Large intestine (tissue), 3 donors: ENCODE measurements around the gene SPAG8. TPM values are rescaled to one million over a fixed set of nuclear protein-coding genes. Genes with fewer than 3 reads are reported as not detected.

ENCODE experiments used
- DNase-seq, 2 donors: peaks; one replicate each; pipeline versions ENCODE4 v3.0.0 to v3.0.0-alpha.2; 2013
- H3K27ac ChIP-seq: one replicate; pipeline ENCODE4 v1.5.1; 2013; ENCODE audit warnings: low read length
- H3K27me3 ChIP-seq: 2 replicates; pipeline ENCODE4 v1.6.1; 2013; ENCODE audit warnings: low read length; ENCODE audit not compliant: control insufficient read depth, insufficient read depth
- H3K36me3 ChIP-seq: 2 replicates; pipeline ENCODE4 v1.6.1; 2013; ENCODE audit warnings: low read length; ENCODE audit not compliant: control insufficient read depth, insufficient read depth
- H3K4me1 ChIP-seq: one replicate; pipeline ENCODE4 v1.6.1; 2013; ENCODE audit warnings: low read length; ENCODE audit not compliant: control insufficient read depth, insufficient read depth
- H3K4me3 ChIP-seq: one replicate; pipeline ENCODE4 v1.5.1; 2013; ENCODE audit warnings: low read length
- H3K9me3 ChIP-seq: one replicate; pipeline ENCODE4 v1.6.1; 2013; ENCODE audit warnings: mild to moderate bottlenecking, low read depth, low read length, moderate library complexity; ENCODE audit not compliant: control insufficient read depth
- WGBS: methylation state at CpG from one replicate; pipeline ENCODE4 v1.1.5; 2013; ENCODE audit warnings: low lambda C conversion rate; ENCODE audit not compliant: insufficient coverage; 5-methylcytosine and 5-hydroxymethylcytosine counted together
- polyA plus RNA-seq: library from polyadenylated mRNA; unstranded; fragments of 120-200 nt; gene quantifications from one replicate; pipeline ENCODE4 v1.2.1, GENCODE V29; 2013

Gene SPAG8
- polyA plus RNA-seq, 1 donor = 1.4 TPM

GRCh38 chr9:35828716-35829083, 16.6 kb upstream of the SPAG8 start, which contains the start of gene FAM221B:
FAM221B (minus strand) TSS chr9:35828732; CDS start chr9:35826161, 2,571 bp downstream.
- peaks cover 44% of the 10 kb centered on the region for H3K4me1 ChIP-seq
- peak within 1 kb of the TSS; percentile 96 for H3K27ac ChIP-seq
- no peaks in the 10 kb centered on the region for H3K27me3 ChIP-seq
- no peaks in the 10 kb centered on the region for H3K36me3 ChIP-seq
- no peaks in the 10 kb centered on the region for H3K9me3 ChIP-seq
- no peak for DNase-seq
- no CpG with 5 or more reads among the region's 21 CpGs for WGBS
- peak within 1 kb of the TSS; percentile 85 for H3K4me3 ChIP-seq

GRCh38 chr9:35827486-35827885, 15.4 kb upstream of the SPAG8 start:
- no peaks in the 10 kb centered on the region for H3K27me3 ChIP-seq
- H3K4me1 ChIP-seq = peaks cover 31% of the 10 kb centered on the region
- no CpG with 5 or more reads among the region's 3 CpGs for WGBS
- no peak for DNase-seq
- H3K4me3 ChIP-seq = no peak overlapping the region
- H3K36me3 ChIP-seq = no peaks in the 10 kb centered on the region
- no peaks in the 10 kb centered on the region for H3K9me3 ChIP-seq
- no peak overlapping the region for H3K27ac ChIP-seq

- Histone ChIP-seq H3K27me3 (no peaks in the 10 kb centered on the region), H3K27ac (no peak overlapping the region), H3K4me1 (peaks cover 18% of the 10 kb centered on the region), H3K36me3 (no peaks in the 10 kb centered on the region), H3K9me3 (no peaks in the 10 kb centered on the region), H3K4me3 (no peak overlapping the region)
- no CpG with 5 or more reads among the region's 4 CpGs for WGBS
- DNase-seq = peak; percentile 31 to 68
Measured at GRCh38 chr9:35826071-35826701, 14.1 kb upstream of the SPAG8 start.

- H3K4me3 ChIP-seq = no peak overlapping the region
Measured at GRCh38 chr9:35822926-35823325, 10.9 kb upstream of the SPAG8 start.

GRCh38 chr9:35820076-35820475, 8.0 kb upstream of the SPAG8 start:
- no peak overlapping the region for H3K4me3 ChIP-seq
- no peaks in the 10 kb centered on the region for H3K4me1 ChIP-seq
- no peak for DNase-seq

More at GRCh38 chr9:35822926-35823325, 10.9 kb upstream of the SPAG8 start:
- no peaks in the 10 kb centered on the region for H3K27me3 ChIP-seq
- no peak overlapping the region for H3K27ac ChIP-seq
- no peaks in the 10 kb centered on the region for H3K4me1 ChIP-seq
- no peaks in the 10 kb centered on the region for H3K9me3 ChIP-seq
- no peaks in the 10 kb centered on the region for H3K36me3 ChIP-seq
- DNase-seq = no peak

GRCh38 chr9:35818341-35818740, 6.3 kb upstream of the SPAG8 start:
- Histone ChIP-seq H3K36me3 (no peaks in the 10 kb centered on the region), H3K4me1 (peaks cover 9% of the 10 kb centered on the region), H3K4me3 (no peak overlapping the region), H3K27me3 (no peaks in the 10 kb centered on the region), H3K27ac (no peak overlapping the region), H3K9me3 (no peaks in the 10 kb centered on the region)
- WGBS = no CpG with 5 or more reads among the region's 3 CpGs
- DNase-seq = no peak

More at GRCh38 chr9:35820076-35820475, 8.0 kb upstream of the SPAG8 start:
- H3K36me3 ChIP-seq = no peaks in the 10 kb centered on the region
- H3K27me3 ChIP-seq = no peaks in the 10 kb centered on the region
- H3K9me3 ChIP-seq = no peaks in the 10 kb centered on the region
- no peak overlapping the region for H3K27ac ChIP-seq

GRCh38 chr9:35816708-35817107, 4.6 kb upstream of the SPAG8 start:
- no peak overlapping the region for H3K27ac ChIP-seq
- no peak overlapping the region for H3K4me3 ChIP-seq
- WGBS = 80% methylated on average over 1 of the region's 1 CpG
- peaks cover 19% of the 10 kb centered on the region for H3K4me1 ChIP-seq
- H3K36me3 ChIP-seq = no peaks in the 10 kb centered on the region
- H3K9me3 ChIP-seq = no peaks in the 10 kb centered on the region
- no peaks in the 10 kb centered on the region for H3K27me3 ChIP-seq
- no peak for DNase-seq

GRCh38 chr9:35814841-35815543, 2.9 kb upstream of the SPAG8 start, which contains the start of gene HINT2:
HINT2 (minus strand) TSS chr9:35815042; CDS start chr9:35814979, 63 bp downstream.
- H3K4me1 ChIP-seq = peaks cover 19% of the 10 kb centered on the region
- H3K4me3 ChIP-seq = peak within 1 kb of the TSS; percentile 76
- no peaks in the 10 kb centered on the region for H3K9me3 ChIP-seq
- 0% methylated on average over 2 of the region's 52 CpGs for WGBS
- H3K27ac ChIP-seq = peak within 1 kb of the TSS; percentile 96
- no peaks in the 10 kb centered on the region for H3K36me3 ChIP-seq
- H3K27me3 ChIP-seq = no peaks in the 10 kb centered on the region
- DNase-seq = peak; percentile 95 to 99

GRCh38 chr9:35814106-35814840, 2.2 kb upstream of the SPAG8 start:
- peak; percentile 74 to 90 for DNase-seq
- Histone ChIP-seq H3K27me3 (no peaks in the 10 kb centered on the region), H3K9me3 (no peaks in the 10 kb centered on the region), H3K27ac (peak overlapping the region; percentile 96), H3K36me3 (peaks cover 3% of the 10 kb centered on the region), H3K4me1 (peaks cover 19% of the 10 kb centered on the region), H3K4me3 (peak overlapping the region; percentile 76)
- WGBS = no CpG with 5 or more reads among the region's 29 CpGs

- Histone ChIP-seq H3K27me3 (no peaks in the 10 kb centered on the region), H3K27ac (peak overlapping the region; percentile 96), H3K9me3 (no peaks in the 10 kb centered on the region), H3K36me3 (peaks cover 10% of the 10 kb centered on the region), H3K4me1 (peaks cover 19% of the 10 kb centered on the region), H3K4me3 (no peak overlapping the region)
- peak; percentile 35 to 52 for DNase-seq
- WGBS = no CpG with 5 or more reads among the region's 10 CpGs
Measured at GRCh38 chr9:35813434-35814105, 1.5 kb upstream of the SPAG8 start.
